Astrocyte (in vitro differentiated cells and primary cell): Measurements from ENCODE around the gene MEPCE. TPM values are rescaled to one million over a fixed set of nuclear protein-coding genes. Genes with fewer than 3 reads are reported as not detected.

Source experiments
- DNase-seq: peaks from one replicate; pipeline ENCODE4 v3.0.0-alpha.2; 2010; ENCODE audit warnings: low read depth
- FAIRE-seq: peaks from 2 replicates; lab custom pipeline; 2011; peaks lifted over from hg19 to GRCh38; lab: Jason Lieb, UNC
- H2AFZ ChIP-seq: 2 replicates; pipeline ENCODE4 v1.6.0; 2012; ENCODE audit warnings: low read depth, low read length, inconsistent platforms
- H3K27ac ChIP-seq: 2 replicates; pipeline ENCODE4 v1.5.1; 2011; ENCODE audit warnings: low read depth, low read length, inconsistent platforms
- H3K27me3 ChIP-seq: 2 replicates; pipeline ENCODE4 v1.6.0; 2011; ENCODE audit warnings: low read length, inconsistent platforms; ENCODE audit not compliant: insufficient read depth
- H3K36me3 ChIP-seq: 2 replicates; pipeline ENCODE4 v1.5.1; 2011; ENCODE audit warnings: low read length, inconsistent platforms; ENCODE audit not compliant: insufficient read depth
- H3K4me1 ChIP-seq: 2 replicates; pipeline ENCODE4 v1.5.1; 2011; ENCODE audit warnings: low read length, inconsistent platforms; ENCODE audit not compliant: insufficient read depth
- H3K4me2 ChIP-seq: 2 replicates; pipeline ENCODE4 v1.6.0; 2012; ENCODE audit warnings: low read length, inconsistent platforms
- H3K4me3 ChIP-seq: 2 replicates; pipeline ENCODE4 v1.5.1; 2011; ENCODE audit warnings: low read depth, mild to moderate bottlenecking, low read length, inconsistent platforms; ENCODE audit not compliant: insufficient read depth
- H3K79me2 ChIP-seq: 2 replicates; pipeline ENCODE4 v1.6.0; 2012; ENCODE audit warnings: mild to moderate bottlenecking, low read length, inconsistent platforms; ENCODE audit not compliant: insufficient read depth
- H3K9ac ChIP-seq: 2 replicates; pipeline ENCODE4 v1.6.0; 2012; ENCODE audit warnings: mild to moderate bottlenecking, low read length, inconsistent platforms
- H3K9me3 ChIP-seq: 2 replicates; pipeline ENCODE4 v1.5.1; 2012; ENCODE audit warnings: low read depth, mild to moderate bottlenecking, low read length, inconsistent platforms; ENCODE audit not compliant: insufficient read depth
- H4K20me1 ChIP-seq: 2 replicates; pipeline ENCODE4 v1.6.0; 2012; ENCODE audit warnings: low read length, inconsistent platforms; ENCODE audit not compliant: insufficient read depth
- H3K27ac Mint-ChIP-seq: one replicate; pipeline ENCODE4 v1.8.0; 2021; ENCODE audit warnings: mild to moderate bottlenecking, mixed read lengths; ENCODE audit not compliant: unreplicated experiment
- H3K27me3 Mint-ChIP-seq: one replicate; pipeline ENCODE4 v1.8.0; 2021; ENCODE audit warnings: low read depth, mixed read lengths; ENCODE audit not compliant: unreplicated experiment
- H3K36me3 Mint-ChIP-seq: one replicate; pipeline ENCODE4 v1.8.0; 2021; ENCODE audit warnings: low read depth, mixed read lengths; ENCODE audit not compliant: unreplicated experiment
- H3K4me1 Mint-ChIP-seq: one replicate; pipeline ENCODE4 v1.8.0; 2021; ENCODE audit warnings: low read depth, mixed read lengths; ENCODE audit not compliant: unreplicated experiment
- H3K4me3 Mint-ChIP-seq: one replicate; pipeline ENCODE4 v1.8.0; 2021; ENCODE audit warnings: mild to moderate bottlenecking, moderate library complexity, mixed read lengths; ENCODE audit not compliant: unreplicated experiment
- H3K9me3 Mint-ChIP-seq: one replicate; pipeline ENCODE4 v1.8.0; 2021; ENCODE audit warnings: mild to moderate bottlenecking, mixed read lengths; ENCODE audit not compliant: unreplicated experiment
- CTCF ChIP-seq: IDR thresholded peaks from 2 replicates; pipeline ENCODE4 v1.5.1; 2011; ENCODE audit warnings: low read depth, mild to moderate bottlenecking, inconsistent platforms, low read length, moderate library complexity; ENCODE audit not compliant: insufficient read depth
- EZH2 ChIP-seq: IDR thresholded peaks from 2 replicates; pipeline ENCODE4 v1.6.1; 2012; ENCODE audit warnings: mild to moderate bottlenecking, low read length, inconsistent platforms; ENCODE audit not compliant: insufficient read depth
- total RNA-seq: library from RNA; stranded (reverse); gene quantifications from 2 replicates; pipeline ENCODE4 v1.2.1, GENCODE V29; 2021

MEPCE gene
- total RNA-seq, 1 donor from 2014 or later: 20.2 TPM

GRCh38 chr7:100406767-100407166 lies 22.9 kb upstream of the MEPCE start:
- Mint-ChIP-seq H3K36me3 (no peaks in the 10 kb centered on the region), H3K27ac (no peak overlapping the region), H3K4me1 (peaks cover 7% of the 10 kb centered on the region), H3K9me3 (no peaks in the 10 kb centered on the region), H3K27me3 (peaks cover 11% of the 10 kb centered on the region), H3K4me3 (no peak overlapping the region)
- Histone ChIP-seq H3K27ac (no peak overlapping the region), H3K36me3 (no peaks in the 10 kb centered on the region), H2AFZ (no peak overlapping the region), H4K20me1 (peaks cover 4% of the 10 kb centered on the region), H3K4me1 (peaks cover 12% of the 10 kb centered on the region), H3K9ac (no peak overlapping the region), H3K79me2 (no peaks in the 10 kb centered on the region), H3K4me2 (peak overlapping the region; percentile 24), H3K9me3 (no peaks in the 10 kb centered on the region), H3K4me3 (no peak overlapping the region), H3K27me3 (peaks cover 44% of the 10 kb centered on the region)
- TF ChIP-seq CTCF (no peak), EZH2 (no peak)
- FAIRE-seq: no peak
- DNase-seq: peak; percentile 79

- H3K9me3 ChIP-seq: no peaks in the 10 kb centered on the region
- peaks cover 12% of the 10 kb centered on the region for H3K4me1 ChIP-seq
- H2AFZ ChIP-seq: no peak overlapping the region
- TF ChIP-seq CTCF (peak; percentile 71), EZH2 (no peak)
- H3K27me3 ChIP-seq: peaks cover 44% of the 10 kb centered on the region
- H3K4me3 ChIP-seq: no peak overlapping the region
- H3K79me2 ChIP-seq: no peaks in the 10 kb centered on the region
- no peak overlapping the region for H3K27ac ChIP-seq
- peaks cover 4% of the 10 kb centered on the region for H4K20me1 ChIP-seq
- Mint-ChIP-seq H3K4me1 (peaks cover 7% of the 10 kb centered on the region), H3K27me3 (peaks cover 9% of the 10 kb centered on the region), H3K4me3 (no peak overlapping the region), H3K27ac (no peak overlapping the region), H3K9me3 (no peaks in the 10 kb centered on the region), H3K36me3 (no peaks in the 10 kb centered on the region)
- peak overlapping the region; percentile 8 for H3K9ac ChIP-seq
- peak; percentile 62 for DNase-seq
- FAIRE-seq: no peak
- H3K36me3 ChIP-seq: no peaks in the 10 kb centered on the region
- H3K4me2 ChIP-seq: peak overlapping the region; percentile 24
Measured at GRCh38 chr7:100407285-100408180, 22.1 kb upstream of the MEPCE start.

GRCh38 chr7:100411101-100411500 lies 18.5 kb upstream of the MEPCE start:
- H3K79me2 ChIP-seq: no peaks in the 10 kb centered on the region
- no peak overlapping the region for H3K4me2 ChIP-seq
- peaks cover 4% of the 10 kb centered on the region for H4K20me1 ChIP-seq
- peaks cover 12% of the 10 kb centered on the region for H3K4me1 ChIP-seq
- H2AFZ ChIP-seq: no peak overlapping the region
- no peak overlapping the region for H3K9ac ChIP-seq
- peaks cover 31% of the 10 kb centered on the region for H3K27me3 ChIP-seq
- Mint-ChIP-seq H3K4me1 (peaks cover 7% of the 10 kb centered on the region), H3K4me3 (no peak overlapping the region), H3K36me3 (no peaks in the 10 kb centered on the region), H3K9me3 (peaks cover 3% of the 10 kb centered on the region), H3K27ac (no peak overlapping the region), H3K27me3 (peaks cover 8% of the 10 kb centered on the region)
- no peak for DNase-seq
- H3K36me3 ChIP-seq: no peaks in the 10 kb centered on the region
- FAIRE-seq: no peak
- no peak overlapping the region for H3K4me3 ChIP-seq
- H3K27ac ChIP-seq: no peak overlapping the region
- no peaks in the 10 kb centered on the region for H3K9me3 ChIP-seq
- TF ChIP-seq CTCF: no peak
- TF ChIP-seq EZH2: no peak
